GM18873 (cell line): ENCODE results near the gene ATP8B3.

Experiments used
- ATAC-seq: cut with Tn5 transposase; IDR thresholded peaks from one replicate; pipeline ENCODE4 v1.9.1; 2021; ENCODE audit warnings: mild to moderate bottlenecking, moderate library complexity, moderate number of reproducible peaks; ENCODE audit not compliant: unreplicated experiment, low FRiP score

ATP8B3 gene

GRCh38 chr19:1850809-1851653 lies 39.0 kb upstream of the ATP8B3 start:
- ATAC-seq: no peak

- no peak for ATAC-seq
These were observed 37.9 kb upstream of the ATP8B3 start for GRCh38 chr19:1849886-1850398.

GRCh38 chr19:1849132-1849474 lies 37.0 kb upstream of the ATP8B3 start:
- ATAC-seq: no peak

DNA sequence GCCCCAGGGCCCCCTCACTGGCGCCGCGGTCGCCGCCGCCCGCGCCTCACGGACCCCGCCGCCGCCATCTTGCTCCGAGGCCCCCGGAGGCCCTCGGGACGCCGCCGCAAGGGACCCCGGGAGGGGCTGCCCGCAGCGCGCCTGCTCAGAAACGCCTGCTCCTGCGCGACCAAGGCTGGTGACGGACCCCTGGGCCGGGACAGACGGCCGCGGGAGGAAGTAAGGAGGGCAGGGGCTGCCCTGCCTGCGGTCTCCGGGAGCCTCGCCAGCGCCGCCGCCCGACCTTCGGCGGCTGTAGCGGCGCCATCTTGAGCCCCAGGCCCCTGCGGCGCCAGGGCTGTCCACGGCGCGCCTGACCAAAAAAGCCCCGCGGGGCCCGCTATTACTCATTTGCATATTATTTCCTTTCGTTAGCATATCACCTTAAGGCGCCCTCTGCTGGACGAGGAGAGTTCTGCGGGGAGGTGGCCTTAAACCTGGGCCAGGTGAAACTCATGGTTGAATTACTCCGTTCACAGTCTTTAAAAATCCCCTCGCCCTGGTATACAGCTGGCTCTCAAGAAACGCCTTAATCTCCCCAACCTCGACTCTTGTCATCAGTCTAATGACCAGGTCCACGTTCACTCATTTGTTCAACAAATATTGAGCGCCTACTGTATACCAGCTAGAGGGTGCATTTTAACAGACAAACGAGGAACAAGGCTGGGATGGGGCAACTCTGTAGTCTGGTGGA lies 36.5 kb upstream of the ATP8B3 start, which contains the start of gene REXO1:
REXO1 (minus strand) TSS at position 85 of the 733 bp plus-strand sequence. CDS start 125 bp downstream, outside the sequence.
- peak; percentile 60 for ATAC-seq

- ATAC-seq: no peak
These were observed 35.8 kb upstream of the ATP8B3 start for GRCh38 chr19:1847684-1848398.

GRCh38 chr19:1847348-1847683 lies 35.2 kb upstream of the ATP8B3 start:
- ATAC-seq: no peak

- ATAC-seq: no peak
These were observed 34.6 kb upstream of the ATP8B3 start for GRCh38 chr19:1846517-1847204.

GRCh38 chr19:1845642-1846041 lies 33.6 kb upstream of the ATP8B3 start:
- ATAC-seq: no peak

- no peak for ATAC-seq
These were observed 33.0 kb upstream of the ATP8B3 start for GRCh38 chr19:1845125-1845515.

DNA sequence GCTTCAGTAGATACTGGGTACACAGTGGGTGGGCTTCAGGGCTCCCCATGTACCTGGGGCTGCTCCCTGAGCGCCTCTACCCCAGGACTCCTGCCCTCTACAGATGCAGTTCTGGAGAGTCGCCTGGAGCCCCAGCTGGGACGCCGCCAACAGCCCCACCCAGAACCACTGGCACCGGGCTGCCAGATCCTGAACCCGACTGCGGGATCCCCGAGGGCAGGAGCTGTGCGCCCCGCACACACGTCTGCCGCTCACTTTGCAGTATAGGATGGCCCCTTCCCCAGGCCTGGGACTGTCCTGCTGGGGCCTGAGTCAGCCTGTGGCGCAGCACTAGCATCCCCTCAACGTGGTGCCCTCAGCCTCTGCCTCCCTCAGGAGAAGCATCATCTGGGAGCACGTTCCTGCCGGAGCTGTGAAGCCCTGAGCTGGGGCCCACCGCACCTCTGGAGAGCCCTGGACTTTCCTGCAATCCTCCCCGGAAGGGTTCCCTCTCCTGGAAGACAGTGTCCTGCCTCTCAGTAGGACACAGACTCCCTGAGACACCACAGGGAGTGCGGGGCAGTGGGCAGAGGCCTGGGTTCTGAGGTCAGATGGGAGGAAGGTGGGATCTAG lies 32.5 kb upstream of the ATP8B3 start:
- ATAC-seq: no peak

- no peak for ATAC-seq
These were observed 31.7 kb upstream of the ATP8B3 start for GRCh38 chr19:1843646-1844394.

DNA sequence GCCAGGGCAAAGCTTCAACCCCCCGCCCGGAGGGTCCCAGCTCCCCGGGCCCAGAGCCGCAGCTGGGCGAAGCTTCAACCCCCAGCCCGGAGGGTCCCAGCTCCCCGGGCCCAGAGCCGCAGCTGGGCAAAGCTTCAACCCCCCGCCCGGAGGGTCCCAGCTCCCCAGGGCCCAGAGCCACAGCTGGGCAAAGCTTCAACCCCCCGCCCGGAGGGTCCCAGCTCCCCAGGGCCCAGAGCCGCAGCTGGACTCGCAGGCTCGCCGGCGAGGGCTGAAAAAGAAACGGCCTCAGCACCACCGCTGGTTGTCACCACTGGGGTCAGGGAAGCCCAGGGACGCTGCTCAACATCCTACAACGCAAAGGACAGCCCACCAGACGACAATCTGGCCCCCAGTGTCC lies 31.0 kb upstream of the ATP8B3 start:
- no peak for ATAC-seq

GRCh38 chr19:1841209-1841924 lies 29.3 kb upstream of the ATP8B3 start:
- no peak for ATAC-seq

DNA sequence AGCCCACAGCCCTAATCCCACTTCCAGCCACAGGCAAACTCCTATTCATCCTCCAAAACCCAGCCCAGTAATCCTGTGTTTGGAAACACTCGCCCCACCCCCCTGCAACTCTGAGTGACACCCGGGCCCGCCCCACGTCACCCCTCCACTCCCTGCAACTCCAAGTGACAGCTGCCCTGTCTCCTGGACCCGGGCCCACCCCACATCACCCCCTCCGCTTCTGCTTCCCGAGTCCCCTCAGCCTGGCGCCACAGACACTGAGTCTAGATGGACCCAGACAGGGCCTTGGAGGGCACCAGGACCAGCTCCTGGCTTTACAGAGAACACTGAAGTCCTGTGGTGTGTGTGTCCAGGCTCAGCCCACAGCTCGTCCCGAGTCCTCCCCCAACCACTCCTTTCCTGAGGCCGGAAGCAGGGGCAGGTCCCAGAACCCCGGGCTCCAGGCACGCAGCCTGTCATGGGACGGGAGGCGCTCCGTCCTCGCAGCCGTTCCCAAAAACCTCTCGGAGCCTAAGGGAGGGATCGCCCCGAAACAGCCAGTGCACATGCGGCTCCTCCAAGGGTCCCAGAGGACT lies 28.6 kb upstream of the ATP8B3 start:
- ATAC-seq: no peak

DNA sequence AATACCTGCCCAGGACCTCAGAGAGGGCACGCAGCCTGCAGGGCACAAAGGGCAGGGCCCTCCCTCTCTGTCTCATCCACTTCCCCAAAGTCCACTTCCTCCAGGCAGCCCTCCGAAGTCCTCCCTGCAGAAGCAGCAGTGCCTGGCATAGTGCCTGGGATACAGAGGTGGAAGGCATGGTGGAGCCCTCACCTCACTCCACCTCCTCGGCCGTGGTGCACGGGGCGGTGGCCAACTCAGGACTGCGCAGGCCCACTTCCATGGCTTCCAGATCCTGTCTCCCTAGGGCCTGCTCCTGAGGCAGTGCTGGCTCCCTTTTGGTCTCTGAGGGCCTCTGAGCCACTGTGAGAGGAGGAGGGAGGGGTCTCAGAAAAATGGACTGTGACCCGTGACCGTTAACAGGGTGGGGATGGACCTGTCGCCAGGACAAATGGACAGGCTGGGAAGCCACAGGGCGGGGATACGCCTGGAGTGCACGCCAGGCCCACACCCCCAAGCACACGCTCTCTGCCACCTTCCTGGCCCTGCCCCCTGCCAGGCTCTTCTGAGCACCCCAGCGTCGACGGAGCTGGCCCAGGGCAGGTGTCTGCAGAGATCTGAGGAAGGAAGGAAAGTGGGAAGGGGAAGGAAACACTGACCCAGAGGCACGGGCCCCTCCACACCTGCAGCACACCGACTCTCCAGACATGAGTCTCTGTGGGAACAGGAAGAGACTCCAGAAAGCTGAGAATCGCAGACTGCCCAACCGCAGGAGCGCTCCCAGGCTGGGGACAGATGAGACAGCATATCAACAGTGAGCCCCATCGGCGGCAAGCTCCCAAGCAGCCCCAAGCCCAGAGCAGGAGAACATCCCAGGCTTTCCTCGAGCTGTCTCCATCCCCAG lies 27.8 kb upstream of the ATP8B3 start:
- ATAC-seq: no peak

- ATAC-seq: no peak
These were observed 25.6 kb upstream of the ATP8B3 start for GRCh38 chr19:1837625-1838105.

- ATAC-seq: no peak
These were observed 25.1 kb upstream of the ATP8B3 start for GRCh38 chr19:1837222-1837565.
